K562 (cell line): ENCODE results near the gene SNRNP200. TPM values are rescaled to one million over a fixed set of nuclear protein-coding genes. Genes with fewer than 3 reads are reported as not detected.

ENCODE experiments used
- ATAC-seq: fragments of 200-7000 bp; cut with Tn5 transposase; 3 replicates; pipeline ENCODE4 v1.9.1; 2020; ENCODE audit warnings: moderate library complexity
- BruUV-seq: library from RNA; stranded (reverse); fragments of 400-500 nt; replicated peaks from 2 replicates; lab custom pipeline; 2021; lab: Mats Ljungman, UMichigan
- CTCF ChIA-PET: fragments of 300-600 bp; formaldehyde crosslinking; extraction: SDS; loops from one replicate; lab custom pipeline; 2021; ENCODE audit warnings: low intra/inter-chr PET ratio; lab: Yijun Ruan, JAX
- POLR2A ChIA-PET: fragments of 300-600, 350-650 bp; sonication (Branson Sonifier 250); formaldehyde crosslinking; extraction: SDS; loops from one replicate; lab custom pipeline; 2021; ENCODE audit warnings: antibody characterized with exemption, inconsistent platforms; lab: Yijun Ruan, JAX
- DNase-seq, 4 experiments: peaks; one replicate each; pipeline versions ENCODE4 v3.0.0 to v3.0.0-alpha.2; 2011 to 2018; ENCODE audit warnings: low spot score in 3 of 4, mixed read lengths in 3 of 4; ENCODE audit errors: extremely low read depth in 1 of 4
- FAIRE-seq: peaks from 2 replicates; lab custom pipeline; 2011; peaks lifted over from hg19 to GRCh38; lab: Jason Lieb, UNC
- H2AFZ ChIP-seq: 2 replicates; pipeline ENCODE4 v1.6.0; 2011; ENCODE audit warnings: low read depth, low read length, control low read depth, inconsistent platforms
- H3K27ac ChIP-seq: fragments of 200-600 bp; 3 replicates; pipeline ENCODE4 v1.8.0; 2011; ENCODE audit warnings: low read depth, mild to moderate bottlenecking, control low read depth, inconsistent platforms, low read length, moderate library complexity, mixed read lengths; ENCODE audit errors: extremely low read depth
- H3K27me3 ChIP-seq, 2 experiments: fragments of 300-600 bp in 1 of 2; 2 replicates in 1 of 2; 3 replicates in 1 of 2; pipeline versions ENCODE4 v1.6.0 to v1.8.0; 2011; ENCODE audit warnings: inconsistent platforms in 2 of 2, low read length in 2 of 2, mild to moderate bottlenecking in 1 of 2, mixed read lengths in 1 of 2, moderate library complexity in 1 of 2; ENCODE audit not compliant: control insufficient read depth in 2 of 2, insufficient read depth in 2 of 2
- H3K36me3 ChIP-seq: fragments of 300-600 bp; 3 replicates; pipeline ENCODE4 v1.8.0; 2011; ENCODE audit warnings: mild to moderate bottlenecking, low read length, inconsistent platforms; ENCODE audit not compliant: control insufficient read depth, insufficient read depth
- H3K4me1 ChIP-seq, 2 experiments: fragments of 200-600 bp in 1 of 2; replicated peaks in 1 of 2; 2 replicates in 1 of 2; 3 replicates in 1 of 2; pipeline versions ENCODE4 v1.5.1 to v1.8.0; 2011; ENCODE audit warnings: inconsistent platforms in 2 of 2, low read length in 2 of 2, mild to moderate bottlenecking in 1 of 2, mixed read lengths in 1 of 2, moderate library complexity in 1 of 2; ENCODE audit not compliant: control insufficient read depth in 2 of 2, insufficient read depth in 2 of 2
- H3K4me2 ChIP-seq: 2 replicates; pipeline ENCODE4 v1.6.1; 2011; ENCODE audit warnings: low read length, control low read depth, inconsistent platforms, mixed read lengths; ENCODE audit not compliant: insufficient read depth
- H3K4me3 ChIP-seq: fragments of 200-600 bp; sonication (generic), shearing (Covaris generic); 2 replicates; pipeline ENCODE4 v1.5.1; 2016; ENCODE audit warnings: control low read depth, inconsistent platforms
- H3K79me2 ChIP-seq: fragments of 200-600 bp; 3 replicates; pipeline ENCODE4 v1.8.0; 2011; ENCODE audit warnings: low read length, inconsistent platforms; ENCODE audit not compliant: control insufficient read depth, insufficient read depth
- H3K9ac ChIP-seq, 2 experiments: 2 replicates each; pipeline versions ENCODE4 v1.6.0 to v1.6.1; 2011; ENCODE audit warnings: low read depth in 2 of 2, low read length in 2 of 2, control low read depth in 1 of 2, inconsistent platforms in 1 of 2, mild to moderate bottlenecking in 1 of 2, mixed read lengths in 1 of 2; ENCODE audit not compliant: insufficient read depth in 1 of 2
- H3K9me1 ChIP-seq: one replicate; pipeline ENCODE4 v1.6.0; 2011; ENCODE audit warnings: inconsistent platforms, mild to moderate bottlenecking, low read length, moderate library complexity; ENCODE audit not compliant: control insufficient read depth, insufficient read depth
- H3K9me3 ChIP-seq: replicated peaks from 2 replicates; pipeline ENCODE4 v1.5.1; 2011; ENCODE audit warnings: low read depth, low read length, inconsistent platforms; ENCODE audit not compliant: control insufficient read depth, insufficient read depth
- H4K20me1 ChIP-seq: replicated peaks from 2 replicates; pipeline ENCODE4 v1.6.1; 2011; ENCODE audit warnings: low read length, inconsistent platforms, mixed read lengths; ENCODE audit not compliant: control insufficient read depth, insufficient read depth
- CBX3 ChIP-seq, 2 experiments: IDR thresholded peaks; 1 replicate in 1 of 2; 2 replicates in 1 of 2; pipeline ENCODE4 v1.6.1; 2012; ENCODE audit warnings: inconsistent platforms in 2 of 2, low read length in 2 of 2, borderline replicate concordance in 1 of 2, control low read depth in 1 of 2
- CHD2 ChIP-seq: IDR thresholded peaks from 2 replicates; pipeline ENCODE4 v1.6.1; 2011; ENCODE audit warnings: low read depth, low read length
- FOXP1 ChIP-seq: sonication (generic); formaldehyde crosslinking; IDR thresholded peaks from 2 replicates; pipeline ENCODE4 v1.8.0; 2022; ENCODE audit warnings: mild to moderate bottlenecking, missing genetic modification reagents
- MGA ChIP-seq: fragments of 450-650 bp; IDR thresholded peaks from 2 replicates; pipeline ENCODE4 v1.6.1; 2016; ENCODE audit warnings: mild to moderate bottlenecking, moderate library complexity
- TFAP4 ChIP-seq: sonication (generic); formaldehyde crosslinking; IDR thresholded peaks from 2 replicates; pipeline ENCODE4 v1.8.0; 2022; ENCODE audit warnings: missing genetic modification reagents, mild to moderate bottlenecking, moderate library complexity, borderline replicate concordance
- ZBTB1 ChIP-seq: sonication (generic); formaldehyde crosslinking; IDR thresholded peaks from 2 replicates; pipeline ENCODE4 v1.8.1; 2023; ENCODE audit warnings: missing genetic modification reagents, low read depth, mild to moderate bottlenecking, borderline replicate concordance
- ZNF347 ChIP-seq: fragments of 450-650 bp; formaldehyde crosslinking; IDR thresholded peaks from 2 replicates; pipeline ENCODE4 v1.4.0; 2020; ENCODE audit warnings: low read depth, mild to moderate bottlenecking, moderate library complexity
- WGBS: fragments of 100-300 bp; shearing (Covaris generic); methylation state at CpG from one replicate; pipeline ENCODE4 v1.1.6; 2016; ENCODE audit warnings: low coverage, mixed read lengths; ENCODE audit not compliant: insufficient coverage; ENCODE audit errors: missing lambda C conversion rate; 5-methylcytosine and 5-hydroxymethylcytosine counted together
- in situ Hi-C: fragments of 300-500 bp; cut with MboI; formaldehyde crosslinking; loops from 4 replicates; pipeline ENCODE4 v1.15.0; 2018; ENCODE audit warnings: inconsistent platforms, mixed read lengths
- intact Hi-C: fragments of 100-400 bp; cut with micrococcal nuclease; formaldehyde crosslinking; loops from 2 replicates; pipeline ENCODE4 v1.14.2; 2022
- polyA plus RNA-seq, 8 experiments: library from polyadenylated mRNA; depleted of rRNA in 4 of 8; stranded (reverse) in 5 of 8; unstranded in 3 of 8; fragments of >200 nt; fragmentation: Nextera tagmentation in 2 of 8; fragmentation: Illumina TruSeq in 1 of 8; extraction: Ambion mirVana in 2 of 8; extraction: Trizol in 1 of 8; gene quantifications; 2 replicates each; pipeline versions ENCODE4 v1.2.1 to v1.2.3, GENCODE V29; 2011 to 2014; ENCODE audit warnings: inconsistent platforms in 1 of 8, missing spikeins in 1 of 8
- total RNA-seq, 7 experiments: library from RNA; depleted of rRNA in 6 of 7; stranded (reverse); fragments of >200 nt in 6 of 7; fragmentation: Illumina TruSeq in 2 of 7; extraction: Trizol in 2 of 7; gene quantifications; 2 replicates each; pipeline versions ENCODE4 v1.2.1 to v1.2.3, GENCODE V29; 2011 to 2021; ENCODE audit warnings: low replicate concordance in 1 of 7

Gene SNRNP200
- total and polyA plus RNA-seq, 9 of the 15 experiments (the other 6 are each of a cell fraction or from before 2014, with no cell fraction given), result 76.1 to 231 (median 155) TPM

DNA sequence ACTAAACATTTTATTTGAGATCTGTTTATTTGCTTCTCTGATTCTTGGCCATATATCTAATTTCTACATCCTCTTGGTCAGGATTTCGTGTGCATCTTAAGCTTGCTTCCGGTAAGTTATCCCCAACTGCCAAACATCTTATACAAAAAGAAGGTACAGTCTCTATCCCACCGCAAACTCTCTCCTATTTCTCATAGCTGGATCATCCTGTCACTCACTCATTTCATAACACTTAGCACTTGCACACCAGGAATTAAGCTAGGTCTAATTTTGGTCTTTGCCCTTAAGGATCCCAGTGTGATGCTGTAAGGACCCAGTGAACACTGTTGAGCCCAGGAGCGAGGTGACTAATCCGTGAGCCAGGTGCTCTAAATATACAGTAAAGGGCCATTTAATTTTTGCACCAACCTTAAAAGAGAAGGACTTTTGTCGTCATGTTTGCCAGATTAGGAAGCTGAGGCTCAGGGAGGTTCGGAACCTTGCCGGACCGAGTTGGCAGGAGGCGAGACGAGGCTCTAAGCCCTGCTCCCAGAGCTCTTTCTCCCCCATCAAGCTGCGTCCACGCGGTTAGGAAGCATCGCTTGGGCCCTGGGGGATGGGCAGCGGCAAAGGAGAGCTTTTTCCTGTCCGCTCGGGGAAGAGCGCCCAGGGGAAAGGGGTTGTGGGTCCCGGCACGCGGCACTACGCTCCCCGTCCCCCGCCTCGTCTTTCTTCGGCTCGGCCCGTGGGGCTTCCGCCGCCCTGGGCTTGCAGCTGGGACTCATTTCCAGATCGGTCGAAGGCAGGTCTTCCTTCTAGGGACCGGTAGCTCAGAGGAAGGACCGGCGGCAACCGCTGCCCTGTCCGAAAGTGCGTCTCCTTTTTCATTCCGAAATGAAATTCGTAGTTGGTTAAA is 15.6 kb upstream of the SNRNP200 start:
- Histone ChIP-seq H3K9me1 (no peaks in the 10 kb centered on the region), H3K27ac (peak overlapping the region; percentile 43), H2AFZ (peak overlapping the region; percentile 88), H3K36me3 (no peaks in the 10 kb centered on the region), H4K20me1 (no peaks in the 10 kb centered on the region), H3K79me2 (peaks cover 9% of the 10 kb centered on the region; the same call in 2 of the 3 replicates), H3K27me3 (no peaks in the 10 kb centered on the region), H3K4me2 (peak overlapping the region; percentile 87), H3K4me1 (peaks cover 13 to 28% of the 10 kb centered on the region in 2 experiments; a peak in 4 of 5 replicates), H3K4me3 (peak overlapping the region; percentile 52), H3K9me3 (no peaks in the 10 kb centered on the region), H3K9ac (peak overlapping the region; percentile 62 to 96)
- no TSS peak for BruUV-seq
- ChIA-PET POLR2A (interaction anchor here (0.6 to 3.5 kb wide), 12 partner anchors 9 to 365 kb away, joined by 3 to 29 read pairs (median 3); partner anchors contain the start of genes NCAPH and STARD7), CTCF (no interaction called here)
- intact Hi-C loops, result loop anchor here (2.0 kb wide), 1 partner anchor 16 kb away; the partner anchor contains the start of gene SNRNP200
- 13% methylated on average over 32 of the region's 41 CpGs for WGBS
- in situ Hi-C loops, result no loop called here
- FAIRE-seq (peak; percentile 76), ATAC-seq (peak; percentile 59), DNase-seq (peak; percentile 36 to 62 (median 58))
- 0 out of 2 replicates have a peak, but pooled peaks have one; percentile 16 for TF ChIP-seq ZBTB1 (CRISPR knock-in tag)
- 0 out of 2 replicates have a peak, but pooled peaks have one; percentile 11 for TF ChIP-seq CHD2
- TF ChIP-seq TFAP4, result 0 out of 2 replicates have a peak, but pooled peaks have one; percentile 16
- TF ChIP-seq CBX3 (IDR thresholded peaks at IDR 0.05; ENCODE audit: borderline replicate concordance in 1 of 2, low read length in 2 of 2), result peak in 1 of 2 experiments; percentile 58; a peak in 1 of 3 replicates
- no peak for TF ChIP-seq ZNF347 (CRISPR knock-in tag)
- peak; percentile 89 for TF ChIP-seq MGA
- TF ChIP-seq FOXP1 (CRISPR knock-in tag), result peak; percentile 58; the same call in 1 of the 2 replicates
